Activated T-helper 2 cell treated with anti-CD3 and anti-CD28 coated beads, Interferon-gamma antibody, Interleukin-2, Interleukin-4, amounts not matched to agents 10 μg/mL and 5 μg/mL and 100 μg/mL, durations not matched to agents 14 hours and 24 hours and 36 hours (primary cell): ENCODE results near the gene RIN3. TPM values are rescaled to one million over a fixed set of nuclear protein-coding genes. Genes with fewer than 3 reads are reported as not detected.

Experiments used
- DNase-seq: peaks from one replicate; pipeline ENCODE4 v3.0.0; 2021; ENCODE audit warnings: low spot score
- H3K27ac Mint-ChIP-seq: one replicate; pipeline ENCODE4 v1.8.0; 2021; ENCODE audit warnings: mixed read lengths
- H3K27me3 Mint-ChIP-seq: one replicate; pipeline ENCODE4 v1.8.0; 2021; ENCODE audit warnings: low read depth, mixed read lengths
- H3K36me3 Mint-ChIP-seq: one replicate; pipeline ENCODE4 v1.8.0; 2021; ENCODE audit warnings: low read depth, mixed read lengths
- H3K4me1 Mint-ChIP-seq: one replicate; pipeline ENCODE4 v1.8.0; 2021; ENCODE audit warnings: low read depth, mixed read lengths
- H3K4me3 Mint-ChIP-seq: one replicate; pipeline ENCODE4 v1.8.0; 2021; ENCODE audit warnings: low read depth, mild to moderate bottlenecking, moderate library complexity, mixed read lengths
- H3K9me3 Mint-ChIP-seq: one replicate; pipeline ENCODE4 v1.8.0; 2021; ENCODE audit warnings: mixed read lengths
- intact Hi-C: fragments of 100-400 bp; cut with micrococcal nuclease; formaldehyde crosslinking; loops from one replicate; pipeline ENCODE4 v1.15.1; 2023
- total RNA-seq: library from RNA; stranded (reverse); gene quantifications from 2 replicates; pipeline ENCODE4 v1.2.3, GENCODE V29; 2022

Gene RIN3
- total RNA-seq, 1 donor from 2014 or later: 21.1 TPM

DNA sequence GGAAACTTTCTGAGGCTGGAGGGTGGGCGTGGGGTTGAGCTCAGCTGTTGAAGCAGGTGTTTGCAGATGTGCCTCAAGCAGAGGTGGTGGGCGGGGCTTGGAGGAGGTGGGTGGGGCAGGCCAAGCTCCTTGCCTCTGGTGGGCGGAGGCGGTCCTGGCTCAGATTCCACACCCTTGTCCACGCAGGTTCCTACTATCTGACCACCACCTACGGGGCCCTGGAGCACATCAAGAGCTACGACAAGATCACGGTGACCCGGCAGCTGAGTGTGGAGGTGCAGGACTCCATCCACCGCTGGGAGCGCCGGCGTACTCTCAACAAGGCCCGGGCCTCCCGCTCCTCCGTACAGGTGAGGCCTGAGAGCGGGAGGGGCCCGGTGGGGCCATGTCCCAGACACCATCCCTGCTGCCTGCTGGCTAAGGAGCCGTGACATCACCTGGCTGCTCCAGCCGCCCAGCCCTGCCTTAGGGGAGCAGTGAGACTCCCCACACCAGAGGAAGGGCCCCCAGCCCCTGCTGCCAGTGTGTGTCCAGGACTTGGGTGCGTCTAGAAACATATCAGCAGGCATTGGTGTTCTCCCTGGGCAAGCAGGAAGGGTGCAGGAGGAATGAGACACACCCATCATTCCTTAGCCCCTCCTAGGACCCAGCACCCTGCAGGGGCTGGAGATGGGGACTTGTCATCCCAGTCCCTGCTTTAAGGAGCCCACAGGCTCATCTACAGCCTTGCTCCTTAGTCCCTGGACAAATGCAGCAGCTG, 171.4 kb downstream of the RIN3 start:
- Mint-ChIP-seq H3K36me3 (peaks cover 25% of the 10 kb centered on the region), H3K27me3 (no peaks in the 10 kb centered on the region), H3K4me3 (no peak overlapping the region), H3K27ac (no peak overlapping the region), H3K9me3 (no peaks in the 10 kb centered on the region), H3K4me1 (peaks cover 6% of the 10 kb centered on the region)
- DNase-seq: no peak
- intact Hi-C loops: no loop called here

DNA sequence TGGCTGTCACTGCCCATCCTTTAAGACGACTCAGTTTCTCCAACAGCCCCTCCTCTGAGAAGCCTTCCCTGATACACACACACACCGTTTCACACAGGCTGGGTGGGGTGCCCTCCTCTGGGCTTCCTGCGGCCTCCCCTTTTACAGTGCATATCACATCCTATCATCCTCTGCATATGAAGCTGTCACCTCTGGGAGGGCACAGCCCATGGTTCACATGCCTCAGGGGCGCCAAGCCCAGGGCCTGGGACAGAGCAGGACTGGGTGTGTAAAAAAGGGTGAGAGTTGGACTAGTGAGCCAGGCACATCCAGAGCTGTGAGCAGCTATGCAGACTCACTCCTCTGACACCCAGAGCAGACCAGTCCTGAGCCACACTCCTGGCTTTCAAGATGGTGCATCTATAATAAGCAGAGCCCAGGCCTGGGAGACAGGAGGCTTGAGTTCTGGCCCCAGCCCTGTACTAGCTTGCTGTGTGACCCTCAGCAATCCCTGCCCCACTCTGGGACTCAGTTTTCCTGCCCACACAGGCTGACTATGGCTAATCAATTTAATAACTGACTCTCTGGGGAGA, 172.3 kb downstream of the RIN3 start:
- intact Hi-C loops: no loop called here
- Mint-ChIP-seq H3K27me3 (no peaks in the 10 kb centered on the region), H3K4me1 (peaks cover 6% of the 10 kb centered on the region), H3K36me3 (peaks cover 19% of the 10 kb centered on the region), H3K27ac (no peak overlapping the region), H3K9me3 (no peaks in the 10 kb centered on the region), H3K4me3 (no peak overlapping the region)
- no peak for DNase-seq

DNA sequence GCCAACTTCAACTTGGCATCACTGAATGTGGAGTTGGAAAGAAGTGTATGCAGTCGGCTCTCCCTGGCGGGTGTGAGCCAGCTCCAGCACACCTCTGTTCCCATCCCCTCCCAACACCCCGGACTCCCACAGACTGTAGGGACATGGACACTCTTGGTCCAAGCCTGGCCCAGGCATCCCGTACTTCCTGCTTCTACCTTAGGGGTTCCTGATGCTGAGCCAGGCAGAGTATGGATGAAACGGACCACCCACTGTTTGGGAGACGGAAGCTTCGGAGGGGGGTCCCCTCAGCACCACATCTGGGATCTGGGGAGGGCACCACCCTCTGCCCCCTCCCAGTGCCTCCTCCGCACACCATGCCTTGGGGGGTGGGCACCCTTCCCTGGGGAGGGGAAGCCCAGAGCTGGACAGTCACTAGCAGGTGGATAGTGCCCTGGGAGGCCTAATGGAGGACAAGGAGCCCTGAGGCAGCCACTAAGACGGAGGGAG, 172.9 kb downstream of the RIN3 start:
- no peaks in the 10 kb centered on the region for H3K27me3 Mint-ChIP-seq
- H3K27ac Mint-ChIP-seq: no peak overlapping the region
- DNase-seq: no peak
- H3K36me3 Mint-ChIP-seq: peaks cover 13% of the 10 kb centered on the region
- H3K4me3 Mint-ChIP-seq: no peak overlapping the region
- no peaks in the 10 kb centered on the region for H3K9me3 Mint-ChIP-seq
- intact Hi-C loops: no loop called here
- peaks cover under 1% of the 10 kb centered on the region for H3K4me1 Mint-ChIP-seq

DNA sequence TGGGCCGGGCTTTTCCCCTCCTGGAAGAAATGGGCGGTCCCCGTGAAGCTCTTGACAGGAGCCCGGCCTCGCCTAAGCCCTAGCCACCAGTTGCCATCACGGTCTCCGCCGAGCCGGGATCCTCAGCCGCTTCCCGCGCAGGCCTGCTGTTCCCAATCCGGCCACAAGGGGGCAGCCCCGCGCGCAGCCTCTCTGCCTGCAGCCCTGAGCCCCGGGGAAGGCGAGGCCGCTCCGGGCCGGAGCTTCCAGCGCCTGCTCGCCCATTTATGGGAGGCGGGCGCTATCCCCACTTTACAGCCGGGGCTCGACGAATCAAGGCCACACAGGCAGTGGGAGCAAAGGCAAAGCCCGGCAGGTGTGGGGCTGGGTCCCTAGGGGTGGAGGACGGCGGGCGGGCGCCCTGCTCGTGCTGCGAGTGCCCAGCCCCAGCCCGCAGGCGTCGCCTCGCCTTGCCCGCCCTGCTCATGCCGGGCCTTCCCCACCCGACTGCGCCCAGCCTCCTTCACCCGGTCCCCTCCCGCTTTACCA, 173.4 kb downstream of the RIN3 start:
- H3K4me3 Mint-ChIP-seq: no peak overlapping the region
- DNase-seq: peak; percentile 58
- H3K27me3 Mint-ChIP-seq: no peaks in the 10 kb centered on the region
- no peak overlapping the region for H3K27ac Mint-ChIP-seq
- H3K9me3 Mint-ChIP-seq: no peaks in the 10 kb centered on the region
- no peaks in the 10 kb centered on the region for H3K4me1 Mint-ChIP-seq
- intact Hi-C loops: no loop called here
- H3K36me3 Mint-ChIP-seq: peaks cover 12% of the 10 kb centered on the region

DNA sequence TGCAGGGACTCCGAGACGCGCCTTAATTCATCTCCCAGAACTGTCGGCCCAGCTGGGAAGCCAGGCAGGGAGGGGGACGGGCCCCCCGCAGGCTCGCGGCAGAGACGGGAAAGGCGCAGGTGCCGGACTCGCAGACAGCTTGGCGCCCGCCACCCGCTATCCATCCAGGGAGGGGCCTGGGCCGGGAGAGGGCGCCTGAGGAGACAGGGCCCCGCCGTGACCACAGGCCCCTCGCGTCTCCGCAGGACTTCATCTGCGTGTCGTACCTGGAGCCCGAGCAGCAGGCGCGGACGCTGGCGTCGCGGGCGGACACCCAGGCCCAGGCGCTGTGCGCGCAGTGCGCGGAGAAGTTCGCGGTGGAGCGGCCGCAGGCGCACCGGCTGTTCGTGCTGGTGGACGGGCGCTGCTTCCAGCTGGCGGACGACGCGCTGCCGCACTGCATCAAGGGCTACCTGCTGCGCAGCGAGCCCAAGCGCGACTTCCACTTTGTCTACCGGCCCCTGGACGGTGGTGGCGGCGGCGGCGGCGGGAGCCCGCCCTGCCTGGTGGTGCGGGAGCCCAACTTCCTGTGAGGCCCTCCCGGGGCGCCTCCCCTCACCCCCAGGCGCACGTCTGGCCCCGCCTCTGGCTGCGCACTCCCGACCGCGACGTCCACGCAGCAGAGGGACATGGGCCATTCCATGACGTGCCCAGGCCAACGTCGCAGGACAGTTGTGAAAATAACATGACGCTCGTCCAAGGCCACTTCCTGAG, 174.3 kb downstream of the RIN3 start:
- intact Hi-C loops: no loop called here
- no peak overlapping the region for H3K4me3 Mint-ChIP-seq
- DNase-seq: no peak
- H3K27me3 Mint-ChIP-seq: no peaks in the 10 kb centered on the region
- H3K4me1 Mint-ChIP-seq: no peaks in the 10 kb centered on the region
- peaks cover 12% of the 10 kb centered on the region for H3K36me3 Mint-ChIP-seq
- no peak overlapping the region for H3K27ac Mint-ChIP-seq
- no peaks in the 10 kb centered on the region for H3K9me3 Mint-ChIP-seq

DNA sequence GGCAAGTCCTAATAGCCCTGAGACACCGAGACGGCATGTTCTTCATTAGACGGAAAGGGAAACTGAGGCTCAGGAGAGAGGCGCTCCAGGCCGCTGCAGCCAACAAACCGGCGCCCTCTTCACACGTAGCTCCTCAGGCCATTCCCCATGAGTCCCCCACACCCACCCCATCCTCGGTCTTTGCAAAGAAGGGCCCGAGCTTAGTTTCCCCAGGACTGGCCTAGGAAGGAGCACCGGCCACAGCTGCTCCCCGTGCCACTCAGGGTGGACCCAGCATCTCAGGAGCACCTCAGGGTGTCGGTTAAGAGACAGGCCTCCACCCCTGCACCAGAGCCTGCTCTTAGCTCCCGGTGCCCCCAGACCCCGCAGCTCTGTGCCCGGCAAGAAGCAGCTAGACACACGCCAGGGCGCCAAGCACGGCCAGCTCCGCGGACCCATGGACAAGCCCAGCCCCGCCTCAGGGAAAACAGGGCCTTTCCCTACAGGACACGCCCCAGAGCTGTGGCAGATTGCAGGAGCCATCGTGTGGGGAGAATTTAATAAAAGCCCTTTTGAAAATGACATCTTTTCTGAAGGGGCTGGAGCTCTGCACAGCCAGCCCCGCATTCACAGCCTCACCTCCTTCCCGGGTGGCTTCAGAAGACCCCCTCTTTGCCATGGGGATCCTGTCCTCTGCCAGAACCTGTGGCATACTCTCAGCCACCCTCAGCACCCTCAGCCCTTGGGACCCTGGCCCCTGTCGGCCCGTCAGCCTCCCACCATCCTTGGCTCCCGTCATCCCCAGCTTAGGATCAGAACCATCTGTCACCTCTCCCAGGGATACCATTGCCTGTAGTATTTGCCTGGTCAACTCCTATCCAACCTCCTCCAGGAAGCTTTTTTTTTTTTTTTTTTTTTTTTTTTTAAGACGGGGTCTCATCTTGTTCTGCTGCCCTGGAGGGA, 175.1 kb downstream of the RIN3 start:
- Mint-ChIP-seq H3K27ac (no peak overlapping the region), H3K4me1 (no peaks in the 10 kb centered on the region), H3K36me3 (peaks cover 12% of the 10 kb centered on the region), H3K27me3 (no peaks in the 10 kb centered on the region), H3K4me3 (no peak overlapping the region), H3K9me3 (no peaks in the 10 kb centered on the region)
- DNase-seq: no peak
- intact Hi-C loops: no loop called here

DNA sequence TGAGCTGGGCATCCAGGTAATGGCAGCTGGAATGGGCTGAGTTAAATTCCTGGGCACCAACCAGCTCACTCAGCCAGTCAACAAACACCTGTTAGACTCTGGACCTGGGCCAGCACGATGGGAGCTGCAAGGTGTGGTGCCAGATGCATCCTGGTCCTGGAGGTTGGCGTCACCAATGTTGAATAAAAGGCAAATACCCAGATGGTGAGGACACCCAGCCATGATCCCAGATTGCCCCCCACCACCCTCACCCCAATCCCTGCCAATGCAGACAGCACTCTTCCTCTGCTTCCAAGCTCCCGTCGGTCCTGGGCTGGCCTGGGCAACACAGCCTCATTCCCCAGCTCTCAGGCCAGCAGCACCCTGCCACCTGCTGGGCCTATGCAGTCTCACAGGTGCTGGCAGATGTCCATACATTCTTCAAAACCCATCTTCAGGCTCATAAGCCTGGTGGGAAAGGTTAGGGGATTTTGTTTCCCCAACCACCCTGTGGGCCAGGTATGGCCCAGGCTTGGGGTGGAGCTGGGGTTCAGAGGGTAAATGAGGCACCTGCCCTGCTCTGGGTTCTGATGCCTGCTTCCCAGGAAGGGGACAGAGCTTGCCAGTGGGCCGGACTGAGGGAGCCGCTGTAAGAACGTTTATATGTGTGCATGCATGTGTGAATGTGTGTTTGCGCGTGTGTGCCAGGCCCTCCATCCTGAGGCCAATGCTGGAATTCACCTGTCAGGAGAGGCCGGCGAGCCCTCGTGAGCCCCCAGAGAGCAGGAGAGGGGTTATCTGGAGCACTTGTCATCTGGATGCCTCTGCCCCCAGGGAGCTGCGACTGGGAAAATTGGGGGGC, 176.8 kb downstream of the RIN3 start:
- H3K36me3 Mint-ChIP-seq: peaks cover 9% of the 10 kb centered on the region

DNA sequence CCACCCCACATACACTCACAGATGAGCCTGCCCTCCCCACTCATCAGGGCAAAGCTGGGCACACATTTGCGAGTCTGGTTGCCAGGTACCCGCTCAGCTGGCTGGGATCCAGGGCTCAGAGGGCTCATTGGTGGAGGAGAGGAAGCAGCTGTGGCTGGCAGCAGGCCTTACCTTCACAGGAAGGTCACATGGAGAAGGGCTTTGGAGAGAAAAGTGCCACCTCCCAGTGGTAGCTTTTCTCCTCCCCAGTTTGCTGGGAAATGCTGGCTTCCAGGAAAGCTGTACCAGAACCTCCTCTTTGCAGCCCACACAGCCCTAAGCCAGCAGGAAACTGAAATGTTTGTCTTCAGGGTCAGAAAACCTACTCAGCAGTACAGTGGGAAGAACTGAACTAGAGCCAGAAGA, 179.2 kb downstream of the RIN3 start:
- intact Hi-C loops: no loop called here
- DNase-seq: no peak
- no peak overlapping the region for H3K4me3 Mint-ChIP-seq
- H3K9me3 Mint-ChIP-seq: no peaks in the 10 kb centered on the region
- H3K27ac Mint-ChIP-seq: no peak overlapping the region
- H3K27me3 Mint-ChIP-seq: peaks cover 20% of the 10 kb centered on the region
- no peaks in the 10 kb centered on the region for H3K4me1 Mint-ChIP-seq
- H3K36me3 Mint-ChIP-seq: no peaks in the 10 kb centered on the region

More for the DNA sequence above, 176.8 kb downstream of the RIN3 start:
- intact Hi-C loops: no loop called here
- Mint-ChIP-seq H3K27me3 (peaks cover 6% of the 10 kb centered on the region), H3K4me3 (no peak overlapping the region), H3K27ac (no peak overlapping the region), H3K9me3 (no peaks in the 10 kb centered on the region), H3K4me1 (no peaks in the 10 kb centered on the region)
- DNase-seq: no peak

DNA sequence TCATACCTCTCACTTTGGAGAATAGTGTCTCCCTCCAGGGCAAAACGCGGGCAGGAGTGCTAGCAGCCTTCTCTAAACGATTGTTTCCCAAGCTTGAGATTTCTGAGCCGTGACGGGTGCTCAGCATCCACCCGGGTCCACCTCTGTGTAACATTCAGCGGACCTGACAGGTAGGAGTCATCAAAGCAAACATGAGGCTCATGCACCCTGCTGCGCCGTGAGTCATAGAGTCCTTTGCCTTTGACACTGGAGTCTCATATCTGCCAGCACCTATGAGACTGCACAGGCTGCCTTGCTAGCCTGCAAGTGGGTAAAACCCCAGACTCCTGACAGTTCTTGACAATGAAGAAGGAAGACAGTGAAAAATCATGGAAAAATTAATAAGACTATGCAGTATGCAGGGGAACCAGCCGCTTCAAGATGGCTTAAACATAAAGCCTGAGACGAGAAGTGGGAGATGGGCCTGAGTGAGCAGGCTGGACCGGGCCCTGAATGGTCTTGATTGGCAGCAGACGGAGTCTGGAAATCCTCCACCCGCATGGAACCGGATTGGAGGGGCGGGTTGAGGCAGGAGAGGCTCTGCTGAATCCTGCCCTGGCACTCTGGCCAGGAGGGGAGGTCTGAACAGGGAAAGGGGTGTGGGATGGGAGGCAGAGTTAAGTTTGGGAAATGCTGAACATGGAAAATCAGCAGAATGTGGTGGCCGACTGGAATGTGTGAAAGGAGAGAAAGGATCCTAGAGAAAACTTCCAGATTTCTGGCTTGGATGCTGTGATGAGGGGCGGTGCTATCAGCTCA, 180.6 kb downstream of the RIN3 start:
- Mint-ChIP-seq H3K4me1 (no peaks in the 10 kb centered on the region), H3K27ac (no peak overlapping the region), H3K27me3 (peaks cover 26% of the 10 kb centered on the region), H3K36me3 (no peaks in the 10 kb centered on the region), H3K4me3 (no peak overlapping the region), H3K9me3 (no peaks in the 10 kb centered on the region)
- DNase-seq: no peak
- intact Hi-C loops: no loop called here

DNA sequence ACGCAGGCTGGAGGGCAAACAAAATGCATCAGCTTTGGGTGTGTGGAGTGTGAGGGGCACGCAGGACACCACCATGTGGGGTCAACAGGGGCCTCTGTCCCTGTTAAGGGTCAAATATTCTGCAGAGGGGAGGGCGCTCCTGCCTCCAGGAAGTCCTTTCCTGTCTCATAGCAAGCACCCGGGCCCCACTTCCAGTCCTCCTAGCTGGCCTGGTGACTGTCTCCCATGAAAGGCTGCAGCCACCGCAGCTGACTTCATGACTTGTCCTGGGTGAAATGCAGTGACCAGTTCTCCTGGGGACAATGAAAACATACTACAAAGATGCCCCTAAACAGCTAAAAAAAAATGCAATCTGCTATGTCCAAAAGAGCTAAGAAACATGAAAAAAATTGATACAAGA, 181.2 kb downstream of the RIN3 start:
- H3K27me3 Mint-ChIP-seq: peaks cover 26% of the 10 kb centered on the region

DNA sequence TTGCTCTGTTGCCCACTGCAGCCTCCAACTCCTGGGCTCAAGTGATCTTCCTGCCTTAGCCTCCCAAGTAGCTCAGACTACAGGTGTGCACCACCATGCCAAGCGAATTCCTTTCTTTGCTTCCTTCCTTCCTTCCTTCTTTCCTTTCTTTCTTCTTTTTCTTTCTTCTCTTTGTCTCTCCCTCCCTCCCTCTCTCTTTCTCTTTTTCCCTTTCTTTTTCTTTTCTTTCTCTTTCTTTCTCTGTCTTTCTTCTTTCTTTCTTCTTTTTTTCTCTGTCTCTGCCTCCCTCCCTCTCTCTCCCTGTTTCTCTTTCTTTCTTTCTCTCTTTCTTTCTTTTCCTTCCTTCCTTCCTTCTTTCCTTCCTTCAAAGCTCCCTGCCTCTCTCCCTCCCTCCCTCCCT, 182.0 kb downstream of the RIN3 start:
- intact Hi-C loops: no loop called here
- DNase-seq: no peak
- H3K4me3 Mint-ChIP-seq: no peak overlapping the region
- peaks cover 28% of the 10 kb centered on the region for H3K27me3 Mint-ChIP-seq
- H3K4me1 Mint-ChIP-seq: no peaks in the 10 kb centered on the region
- no peak overlapping the region for H3K27ac Mint-ChIP-seq
- H3K9me3 Mint-ChIP-seq: no peaks in the 10 kb centered on the region
- H3K36me3 Mint-ChIP-seq: no peaks in the 10 kb centered on the region

More for the DNA sequence above, 181.2 kb downstream of the RIN3 start:
- Mint-ChIP-seq H3K36me3 (no peaks in the 10 kb centered on the region), H3K27ac (no peak overlapping the region), H3K4me1 (no peaks in the 10 kb centered on the region), H3K4me3 (no peak overlapping the region), H3K9me3 (no peaks in the 10 kb centered on the region)
- DNase-seq: no peak
- intact Hi-C loops: no loop called here
